Aorta (tissue), 5 donors: ENCODE results near the gene CABP4. TPM values are rescaled to one million over a fixed set of nuclear protein-coding genes. Genes with fewer than 3 reads are reported as not detected.
"Not testable (repeated sequence)": the region's sequence is repeated elsewhere in the genome, so short reads cannot be mapped to it uniquely, and the experiment has no call there.

Experiments used
- ATAC-seq: fragments of 200-7000 bp; cut with Tn5 transposase; one replicate; pipeline ENCODE4 v1.9.1; 2022; ENCODE audit warnings: moderate library complexity; ENCODE audit not compliant: low FRiP score
- DNase-seq, 2 donors: peaks; one replicate each; pipeline ENCODE4 v3.0.0-alpha.2; 2020
- H3K27ac ChIP-seq, 2 donors: one replicate each; pipeline ENCODE4 v1.5.1; 2013; ENCODE audit warnings: low read length in 2 of 2, mild to moderate bottlenecking in 2 of 2, moderate library complexity in 2 of 2, control low read depth in 1 of 2, inconsistent platforms in 1 of 2, low read depth in 1 of 2
- H3K27me3 ChIP-seq, 2 donors: one replicate each; pipeline ENCODE4 v1.6.1; 2013; ENCODE audit warnings: control low read depth in 1 of 2, low read length in 1 of 2, mild to moderate bottlenecking in 1 of 2, moderate library complexity in 1 of 2; ENCODE audit not compliant: insufficient read depth in 2 of 2, control insufficient read depth in 1 of 2
- H3K36me3 ChIP-seq, 2 donors: one replicate each; pipeline ENCODE4 v1.6.1; 2013; ENCODE audit warnings: control low read depth in 1 of 2, low read length in 1 of 2, mild to moderate bottlenecking in 1 of 2; ENCODE audit not compliant: insufficient read depth in 2 of 2, control insufficient read depth in 1 of 2
- H3K4me1 ChIP-seq, 2 donors: one replicate each; pipeline ENCODE4 v1.6.1; 2013; ENCODE audit warnings: low read length in 2 of 2, control low read depth in 1 of 2, mild to moderate bottlenecking in 1 of 2, moderate library complexity in 1 of 2; ENCODE audit not compliant: insufficient read depth in 2 of 2, control insufficient read depth in 1 of 2
- H3K4me3 ChIP-seq, 2 donors: one replicate each; pipeline ENCODE4 v1.5.1; 2013; ENCODE audit warnings: low read length in 2 of 2, control low read depth in 1 of 2, mild to moderate bottlenecking in 1 of 2
- H3K9me3 ChIP-seq: one replicate; pipeline ENCODE4 v1.6.1; 2013; ENCODE audit warnings: mild to moderate bottlenecking, low read length; ENCODE audit not compliant: control insufficient read depth
- WGBS, 2 donors: extraction: QIAGEN DNeasy Blood & Tissue Kit; methylation state at CpG; one replicate each; pipeline ENCODE4 v1.1.7; 2013; 5-methylcytosine and 5-hydroxymethylcytosine counted together
- intact Hi-C, 2 donors: fragments of 100-400 bp; cut with DNase I; formaldehyde crosslinking; loops; one replicate each; pipeline versions ENCODE4 v1.14.2 to v1.15.0; 2022
- polyA plus RNA-seq, 2 donors: library from polyadenylated mRNA; stranded (reverse); fragments of 200-250 nt; gene quantifications; one replicate each; pipeline ENCODE4 v1.2.3, GENCODE V29; 2013
- total RNA-seq, 2 donors: library from RNA; stranded (reverse); fragmentation: NEBNext Ultra II Directional; extraction: Animal tissue kit (Norgen Biotek cat#: 25700); gene quantifications; one replicate each; pipeline ENCODE4 v1.2.1, GENCODE V29; 2021
- donor health status: healthy with polysubstance abuse.
- donor health status: Bipolar disorder and iron deficiency.
- donor health status: DM: no; HTN: no; CAD: no.
- donor health status: DM: no; HTN: no; CAD: no.
- donor health status: DM: yes; HTN: yes; CAD: no.

The CABP4 gene
- total and polyA plus RNA-seq, 4 donors, result 0.33 to 3.9 (median 2.4) TPM

DNA sequence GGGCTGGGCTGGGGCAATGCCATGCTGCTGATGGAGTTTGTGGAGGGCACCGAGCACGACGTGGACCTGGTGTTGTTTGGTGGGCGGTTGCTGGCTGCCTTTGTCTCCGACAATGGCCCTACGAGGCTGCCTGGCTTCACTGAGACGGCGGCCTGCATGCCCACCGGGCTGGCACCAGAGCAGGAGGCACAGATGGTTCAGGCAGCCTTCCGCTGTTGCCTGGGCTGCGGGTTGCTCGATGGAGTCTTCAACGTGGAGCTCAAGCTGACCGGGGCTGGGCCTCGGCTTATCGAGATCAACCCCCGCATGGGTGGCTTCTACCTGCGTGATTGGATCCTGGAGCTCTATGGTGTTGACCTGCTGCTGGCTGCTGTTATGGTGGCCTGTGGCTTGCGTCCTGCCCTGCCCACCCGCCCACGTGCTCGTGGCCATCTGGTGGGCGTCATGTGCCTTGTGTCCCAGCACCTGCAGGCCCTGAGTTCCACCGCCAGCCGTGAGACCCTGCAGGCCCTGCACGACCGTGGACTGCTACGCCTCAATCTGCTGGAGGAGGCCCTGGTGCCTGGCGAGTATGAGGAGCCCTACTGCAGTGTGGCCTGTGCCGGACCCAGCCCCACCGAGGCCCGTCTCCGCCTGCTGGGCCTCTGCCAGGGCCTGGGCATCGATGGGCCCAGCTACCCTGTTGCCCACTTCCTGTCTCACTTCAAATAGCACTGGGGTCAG is 31.1 kb upstream of the CABP4 start:
- DNase-seq (no peak), ATAC-seq (no peak)
- H3K27ac ChIP-seq, result no peak overlapping the region
- intact Hi-C loops, result no loop called here
- H3K36me3 ChIP-seq, result no peaks in the 10 kb centered on the region
- WGBS, 2 donors, result 86 to 88% methylated on average over 34 of the region's 34 CpGs
- H3K4me3 ChIP-seq, result no peak overlapping the region
- H3K27me3 ChIP-seq, result no peaks in the 10 kb centered on the region
- no peaks in the 10 kb centered on the region for H3K9me3 ChIP-seq
- H3K4me1 ChIP-seq, result no peaks in the 10 kb centered on the region

DNA sequence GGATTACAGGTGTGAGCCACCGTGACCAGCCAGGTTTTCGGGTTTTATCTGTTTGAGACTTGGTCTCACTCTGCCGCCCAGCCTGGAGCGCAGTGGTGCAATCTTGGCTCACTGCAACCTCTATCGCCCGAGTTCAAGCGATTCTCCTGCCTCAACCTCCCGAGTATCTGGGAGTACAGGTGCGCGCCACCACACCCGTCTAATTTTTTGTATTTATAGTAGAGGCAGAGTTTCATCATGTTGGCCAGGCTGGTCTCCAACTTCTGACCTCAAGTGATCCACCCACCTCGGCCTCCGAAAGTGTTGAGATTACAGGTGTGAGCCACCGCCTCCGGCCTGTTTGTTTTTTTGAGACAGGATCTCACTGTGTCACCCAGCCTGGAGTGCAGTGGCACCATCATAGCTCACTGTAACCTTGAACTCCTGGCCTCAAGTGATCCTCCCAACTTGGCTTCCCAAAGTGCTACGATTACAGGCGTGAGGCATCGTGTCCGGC is 27.7 kb upstream of the CABP4 start:
- H3K27me3 ChIP-seq, H3K9me3 ChIP-seq, H3K36me3 ChIP-seq, H3K4me1 ChIP-seq, DNase-seq, H3K4me3 ChIP-seq, ATAC-seq, H3K27ac ChIP-seq, intact Hi-C loops: not testable (repeated sequence)
- 78% methylated on average over 19 of the region's 19 CpGs for WGBS, 2 donors

DNA sequence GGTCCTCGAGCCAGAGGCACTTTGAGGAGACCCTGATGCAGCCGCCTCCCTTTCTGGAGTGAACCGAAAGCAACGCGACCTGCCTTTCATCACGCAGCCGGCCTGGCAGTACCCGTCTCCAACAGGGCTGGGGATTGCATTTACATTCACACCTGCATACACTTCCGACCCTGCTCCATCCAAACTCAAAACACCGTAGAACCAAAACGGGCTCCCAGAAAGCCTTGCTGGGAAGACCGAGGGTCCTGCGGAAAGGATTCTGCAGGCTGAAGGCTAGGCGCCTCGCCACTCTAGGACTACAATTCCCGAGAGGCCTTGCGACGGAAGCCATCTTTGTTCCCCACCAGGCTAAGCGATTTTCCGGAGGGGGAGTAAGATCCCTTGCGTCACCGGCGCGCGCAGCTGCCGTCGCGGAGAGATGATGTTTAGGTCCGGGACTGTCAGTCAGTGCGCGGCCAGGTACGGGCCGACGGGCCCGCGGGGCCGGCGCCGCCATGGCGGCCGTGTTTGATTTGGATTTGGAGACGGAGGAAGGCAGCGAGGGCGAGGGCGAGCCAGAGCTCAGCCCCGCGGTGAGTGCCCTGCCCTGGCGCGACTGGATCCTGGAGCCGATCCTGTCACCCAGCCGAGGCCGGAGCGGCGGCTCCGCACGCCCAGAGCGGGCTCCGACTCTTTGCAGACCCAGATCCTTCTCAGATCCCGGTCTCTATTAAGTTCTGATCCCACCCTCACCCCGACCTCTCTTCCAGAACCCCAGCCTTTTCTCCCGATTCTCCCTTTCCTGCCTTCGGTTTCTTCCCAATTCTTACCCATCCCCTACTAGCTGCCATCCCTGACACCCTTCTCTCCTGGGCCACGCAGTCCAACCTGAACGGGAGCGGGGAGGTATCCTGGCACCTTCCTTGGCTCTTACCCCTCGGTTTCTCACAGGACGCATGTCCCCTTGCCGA is 26.8 kb upstream of the CABP4 start, which contains the start of gene RPS6KB2:
Gene RPS6KB2, plus strand, starts transcription at position 443 of the 950 bp plus-strand sequence. Its CDS starts 52 bp downstream, at position 495.
- intact Hi-C loops, result no loop called here
- Histone ChIP-seq H3K27me3 (no peaks in the 10 kb centered on the region), H3K4me3 (peak within 1 kb of the TSS; percentile 61 to 75), H3K9me3 (no peaks in the 10 kb centered on the region), H3K36me3 (no peaks in the 10 kb centered on the region), H3K4me1 (no peaks in the 10 kb centered on the region), H3K27ac (peak within 1 kb of the TSS in 1 of 2 donors; percentile 67)
- ATAC-seq, result peak; percentile 94
- DNase-seq, result peak; percentile 99 to 100
- WGBS, 2 donors, result 0% methylated on average over 61 to 68 of the region's 68 CpGs

DNA sequence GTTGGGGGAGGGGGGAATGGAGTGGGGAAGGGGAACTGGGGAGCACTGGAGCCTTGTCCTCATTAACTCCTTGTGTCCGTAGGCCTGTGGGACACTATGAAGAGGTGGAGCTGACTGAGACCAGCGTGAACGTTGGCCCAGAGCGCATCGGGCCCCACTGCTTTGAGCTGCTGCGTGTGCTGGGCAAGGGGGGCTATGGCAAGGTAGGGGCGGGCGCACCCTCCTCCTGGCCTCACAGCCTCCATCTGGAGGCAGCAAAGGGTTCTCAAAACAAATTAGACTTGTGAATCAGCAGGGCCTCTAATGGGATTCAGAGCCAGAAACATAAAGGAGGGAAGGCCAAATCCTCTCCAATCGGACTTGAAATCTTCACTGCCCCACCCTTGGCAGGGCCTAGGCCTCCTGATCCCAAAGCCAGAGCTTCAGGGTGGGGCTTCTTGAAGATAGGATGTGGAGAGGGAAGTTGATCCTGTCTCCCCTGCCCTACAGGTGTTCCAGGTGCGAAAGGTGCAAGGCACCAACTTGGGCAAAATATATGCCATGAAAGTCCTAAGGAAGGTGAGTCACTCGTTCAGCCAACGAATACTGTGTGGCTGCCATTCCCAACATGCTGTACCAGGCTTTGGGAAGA is 26.0 kb upstream of the CABP4 start:
- DNase-seq, result no peak
- peak overlapping the region; percentile 48 to 61 for H3K4me3 ChIP-seq
- H3K4me1 ChIP-seq, result no peaks in the 10 kb centered on the region
- H3K9me3 ChIP-seq, result no peaks in the 10 kb centered on the region
- no peak for ATAC-seq
- WGBS, 2 donors, result 48 to 50% methylated on average over 12 of the region's 12 CpGs
- intact Hi-C loops, result no loop called here
- H3K27ac ChIP-seq, result no peak overlapping the region
- H3K36me3 ChIP-seq, result no peaks in the 10 kb centered on the region
- no peaks in the 10 kb centered on the region for H3K27me3 ChIP-seq

DNA sequence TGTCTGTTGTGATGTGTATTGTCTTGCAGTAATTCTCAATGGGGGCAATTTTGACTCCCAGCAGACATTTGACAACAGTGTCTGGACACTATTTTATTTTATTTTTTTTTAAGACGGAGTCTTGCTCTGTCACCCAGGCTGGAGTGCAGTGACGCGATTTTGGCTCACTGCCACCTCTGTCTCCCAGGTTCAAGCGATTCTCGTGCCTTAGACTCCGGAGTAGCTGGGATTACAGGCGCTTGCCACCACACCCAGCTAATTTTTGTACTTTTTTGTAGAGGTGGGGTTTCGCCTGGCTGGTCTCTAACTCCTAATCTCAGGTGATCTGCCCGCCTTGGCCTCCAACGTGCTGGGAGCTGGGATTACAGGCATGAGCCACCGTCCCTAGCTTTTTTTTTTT is 25.4 kb upstream of the CABP4 start:
- DNase-seq (no peak), ATAC-seq (no peak)
- Histone ChIP-seq H3K36me3 (peaks cover 0 to 2% of the 10 kb centered on the region in 2 donors), H3K27me3 (no peaks in the 10 kb centered on the region), H3K27ac (no peak overlapping the region), H3K4me3 (no peak overlapping the region), H3K9me3 (no peaks in the 10 kb centered on the region), H3K4me1 (no peaks in the 10 kb centered on the region)
- WGBS, 2 donors, result 71% methylated on average over 11 of the region's 11 CpGs
- intact Hi-C loops, result no loop called here

DNA sequence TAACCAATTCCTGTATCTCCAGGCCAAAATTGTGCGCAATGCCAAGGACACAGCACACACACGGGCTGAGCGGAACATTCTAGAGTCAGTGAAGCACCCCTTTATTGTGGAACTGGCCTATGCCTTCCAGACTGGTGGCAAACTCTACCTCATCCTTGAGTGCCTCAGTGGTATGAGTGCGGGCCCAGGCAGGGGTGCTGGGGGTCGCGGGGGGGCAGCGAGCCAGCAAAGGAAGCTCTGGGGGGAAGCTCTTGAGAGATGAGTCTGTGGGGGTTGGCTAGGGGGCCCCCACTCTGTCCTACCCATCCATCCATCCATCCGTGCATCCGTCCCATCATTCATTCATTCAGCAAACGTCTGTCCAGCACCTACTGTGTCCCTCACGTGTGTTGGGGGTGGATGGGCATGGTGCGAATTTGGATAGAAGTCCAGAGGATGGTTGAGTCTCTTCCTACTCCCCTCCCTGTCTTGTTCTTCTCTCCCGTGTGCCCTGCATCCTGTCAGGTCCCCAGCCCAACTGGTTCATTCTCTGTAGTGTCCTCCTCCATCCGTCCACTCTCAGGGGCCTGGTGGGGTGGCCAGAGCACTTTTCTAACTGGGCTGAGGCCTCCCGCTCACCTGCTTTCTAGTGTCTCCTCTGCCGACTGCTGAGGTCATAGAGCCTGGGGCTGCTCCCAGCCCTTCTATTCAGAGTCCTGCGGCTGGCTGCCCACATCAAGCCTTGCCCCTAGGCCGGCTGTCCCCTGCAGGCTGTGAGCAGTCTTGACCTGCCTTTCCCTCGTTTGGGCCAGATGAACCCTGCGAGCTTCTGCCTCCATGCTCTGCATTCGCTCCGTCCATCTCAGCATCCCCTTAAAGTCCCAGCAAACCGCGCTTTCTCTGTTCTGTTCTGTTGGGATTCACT is 23.6 kb upstream of the CABP4 start:
- DNase-seq (no peak), ATAC-seq (no peak)
- Histone ChIP-seq H3K27me3 (no peaks in the 10 kb centered on the region), H3K27ac (no peak overlapping the region), H3K4me3 (no peak overlapping the region), H3K9me3 (no peaks in the 10 kb centered on the region), H3K4me1 (no peaks in the 10 kb centered on the region), H3K36me3 (peaks cover 0 to 2% of the 10 kb centered on the region in 2 donors)
- intact Hi-C loops, result no loop called here
- 89 to 90% methylated on average over 24 of the region's 24 CpGs for WGBS, 2 donors

DNA sequence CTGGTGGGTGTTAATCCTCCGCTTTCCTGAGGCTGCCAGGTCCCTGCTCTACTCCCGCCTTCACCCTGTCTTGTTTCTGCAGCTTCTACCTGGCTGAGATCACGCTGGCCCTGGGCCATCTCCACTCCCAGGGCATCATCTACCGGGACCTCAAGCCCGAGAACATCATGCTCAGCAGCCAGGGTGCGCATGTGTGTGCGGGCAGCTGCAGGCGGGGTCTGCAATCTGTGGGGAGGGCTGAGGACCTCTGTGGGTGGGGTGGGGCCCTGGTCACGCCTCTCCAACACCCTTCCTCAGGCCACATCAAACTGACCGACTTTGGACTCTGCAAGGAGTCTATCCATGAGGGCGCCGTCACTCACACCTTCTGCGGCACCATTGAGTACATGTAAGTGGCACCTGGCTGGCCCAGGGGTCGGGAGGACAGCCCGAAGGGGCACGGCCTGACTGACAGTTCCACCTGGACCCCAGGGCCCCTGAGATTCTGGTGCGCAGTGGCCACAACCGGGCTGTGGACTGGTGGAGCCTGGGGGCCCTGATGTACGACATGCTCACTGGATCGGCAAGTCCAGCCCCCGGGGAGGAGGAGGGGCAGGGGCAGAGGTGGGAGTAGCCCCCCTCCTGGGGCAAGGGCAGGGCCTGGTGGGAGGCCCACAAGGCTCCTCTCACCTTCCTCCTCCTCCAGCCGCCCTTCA is 22.4 kb upstream of the CABP4 start:
- H3K9me3 ChIP-seq, result no peaks in the 10 kb centered on the region
- H3K27ac ChIP-seq, result no peak overlapping the region
- DNase-seq, result no peak
- no peaks in the 10 kb centered on the region for H3K4me1 ChIP-seq
- no peaks in the 10 kb centered on the region for H3K27me3 ChIP-seq
- intact Hi-C loops, result no loop called here
- peaks cover 0 to 2% of the 10 kb centered on the region in 2 donors for H3K36me3 ChIP-seq
- WGBS, 2 donors, result 88 to 92% methylated on average over 20 to 22 of the region's 22 CpGs
- H3K4me3 ChIP-seq, result no peak overlapping the region
- no peak for ATAC-seq
